AML-193 (cell line): ENCODE measurements around the gene ASIC1.

ENCODE experiments used
- DNase-seq, 2 experiments: peaks; one replicate each; lab custom pipeline; 2025; lab: John Stamatoyannopoulos, UW

Gene ASIC1

GRCh38 chr12:50084775-50085614 lies 27.6 kb downstream of the ASIC1 start, which contains the start of gene SMARCD1:
Gene SMARCD1, plus strand, starts transcription at chr12:50085342. Its CDS starts 28 bp downstream, at chr12:50085370.
- peak; percentile 78 to 86 for DNase-seq

DNA sequence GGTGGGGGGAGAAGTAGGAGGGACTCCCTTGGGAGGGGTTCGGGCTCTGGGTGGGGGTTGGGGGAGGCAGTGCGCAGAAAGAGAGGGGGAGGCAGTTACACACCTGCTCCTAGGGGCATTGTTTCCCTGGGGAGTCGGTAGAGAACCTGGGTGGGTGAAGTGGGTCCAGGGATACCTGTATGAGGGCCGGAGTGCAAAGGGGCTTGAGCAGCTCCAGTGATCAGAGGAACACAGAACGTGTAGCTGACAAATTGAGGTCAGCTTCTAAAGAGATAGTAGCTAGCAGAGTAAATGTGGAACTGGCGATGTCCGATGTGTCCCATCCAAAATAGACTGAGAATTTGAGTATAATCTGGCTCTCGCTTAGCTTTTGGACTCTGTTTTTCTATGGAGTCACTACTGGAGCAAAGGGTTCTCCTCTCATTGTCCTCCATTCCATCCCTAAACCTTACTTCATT lies 28.2 kb downstream of the ASIC1 start:
- no peak for DNase-seq

DNA sequence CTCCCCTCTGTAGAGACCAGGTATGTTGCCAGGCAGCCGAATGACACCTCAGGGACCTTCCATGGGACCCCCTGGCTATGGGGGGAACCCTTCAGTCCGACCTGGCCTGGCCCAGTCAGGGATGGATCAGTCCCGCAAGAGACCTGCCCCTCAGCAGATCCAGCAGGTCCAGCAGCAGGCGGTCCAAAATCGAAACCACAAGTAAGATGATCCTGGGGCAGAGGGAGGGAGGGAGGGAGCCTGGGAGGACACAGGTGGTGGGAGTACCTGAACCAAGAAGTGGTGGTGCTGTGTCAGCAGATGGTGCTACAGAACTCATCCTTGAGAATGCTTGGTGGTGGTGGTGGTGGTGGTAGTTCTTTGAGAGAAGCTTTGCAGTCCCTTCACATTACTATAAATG lies 28.8 kb downstream of the ASIC1 start:
- DNase-seq: no peak

- no peak for DNase-seq
Measured at GRCh38 chr12:50087151-50087550, 29.8 kb downstream of the ASIC1 start.

GRCh38 chr12:50087995-50088394 lies 30.6 kb downstream of the ASIC1 start:
- no peak for DNase-seq

DNA sequence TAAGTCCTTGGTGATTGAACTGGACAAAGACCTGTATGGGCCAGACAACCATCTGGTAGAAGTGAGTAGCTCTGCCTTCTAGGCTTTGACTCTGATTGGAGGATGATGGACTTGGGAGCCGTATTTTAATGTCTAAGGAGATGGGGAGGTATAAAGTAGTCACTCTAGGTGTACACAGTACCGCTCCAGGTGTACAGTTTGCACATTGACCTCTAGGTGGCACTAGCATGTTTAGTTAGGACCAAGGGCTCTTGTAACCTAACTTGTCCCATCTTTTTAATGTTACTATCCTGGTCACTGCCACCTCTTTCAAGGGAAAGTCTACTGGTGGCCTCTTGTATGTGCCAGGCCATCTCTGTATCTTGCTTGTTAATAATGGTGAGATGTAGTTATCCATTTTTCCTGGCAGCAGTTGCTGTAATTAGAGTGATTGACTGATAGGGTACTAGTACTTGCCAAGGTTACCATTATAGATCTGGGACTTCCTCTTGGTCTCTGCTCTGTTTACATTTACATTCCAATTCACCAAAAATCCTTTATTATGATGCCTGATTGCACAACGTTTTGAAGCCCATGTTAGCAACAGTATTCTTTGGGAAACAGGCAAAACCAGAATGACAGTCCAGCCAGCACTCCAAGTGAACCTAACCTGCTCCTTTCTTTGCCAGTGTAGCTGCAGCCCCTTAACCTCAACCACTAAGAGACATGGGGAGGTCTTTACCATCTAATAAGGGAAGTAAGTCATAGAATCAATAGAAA lies 31.4 kb downstream of the ASIC1 start:
- DNase-seq: peak; percentile 47 to 55

GRCh38 chr12:50089730-50090129 lies 32.3 kb downstream of the ASIC1 start:
- DNase-seq: no peak

- DNase-seq: no peak
Measured at GRCh38 chr12:50090391-50090790, 33.0 kb downstream of the ASIC1 start.

- DNase-seq: no peak
Measured at GRCh38 chr12:50097952-50098351, 40.6 kb downstream of the ASIC1 start.

DNA sequence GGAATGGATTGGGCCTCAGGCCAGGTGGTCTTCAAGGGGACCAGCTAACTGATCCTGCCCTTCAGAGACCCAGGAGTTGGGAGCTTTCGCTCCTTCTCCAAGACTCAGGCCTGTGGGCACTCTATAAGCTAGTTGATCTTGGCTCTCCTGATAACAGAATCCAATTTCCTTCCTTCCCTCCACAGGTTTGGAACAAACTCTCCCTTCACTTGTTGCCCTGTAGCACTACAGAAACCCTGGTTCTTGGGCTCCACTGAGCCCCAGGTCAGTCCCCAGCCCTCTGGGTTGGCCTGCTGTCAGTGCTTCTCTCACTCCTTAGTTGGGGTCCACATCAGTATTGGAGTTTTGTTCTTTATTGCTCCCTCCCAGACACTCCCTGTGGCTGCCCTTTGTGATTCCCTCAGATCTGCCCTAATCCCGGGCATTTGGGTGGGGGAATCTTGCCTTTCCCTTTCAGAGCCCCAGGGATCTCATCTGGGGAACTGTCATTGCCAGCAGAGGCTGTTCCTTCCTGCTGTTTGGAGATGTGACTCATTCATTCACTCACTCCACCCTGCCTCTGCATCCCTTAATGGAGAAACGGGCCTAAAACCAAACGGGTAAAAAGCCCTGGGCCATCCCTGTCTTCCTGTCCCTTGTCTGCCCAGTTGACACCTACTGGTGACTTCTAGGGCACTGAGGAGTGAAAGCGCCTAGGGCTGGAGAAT lies 42.1 kb downstream of the ASIC1 start:
- no peak for DNase-seq

GRCh38 chr12:50100561-50100960 lies 43.2 kb downstream of the ASIC1 start:
- DNase-seq: no peak

- peak in 1 of 2 experiments; percentile 5 for DNase-seq
Measured at GRCh38 chr12:50101663-50102062, 44.3 kb downstream of the ASIC1 start.

- no peak for DNase-seq
Measured at GRCh38 chr12:50102131-50102531, 44.7 kb downstream of the ASIC1 start.

DNA sequence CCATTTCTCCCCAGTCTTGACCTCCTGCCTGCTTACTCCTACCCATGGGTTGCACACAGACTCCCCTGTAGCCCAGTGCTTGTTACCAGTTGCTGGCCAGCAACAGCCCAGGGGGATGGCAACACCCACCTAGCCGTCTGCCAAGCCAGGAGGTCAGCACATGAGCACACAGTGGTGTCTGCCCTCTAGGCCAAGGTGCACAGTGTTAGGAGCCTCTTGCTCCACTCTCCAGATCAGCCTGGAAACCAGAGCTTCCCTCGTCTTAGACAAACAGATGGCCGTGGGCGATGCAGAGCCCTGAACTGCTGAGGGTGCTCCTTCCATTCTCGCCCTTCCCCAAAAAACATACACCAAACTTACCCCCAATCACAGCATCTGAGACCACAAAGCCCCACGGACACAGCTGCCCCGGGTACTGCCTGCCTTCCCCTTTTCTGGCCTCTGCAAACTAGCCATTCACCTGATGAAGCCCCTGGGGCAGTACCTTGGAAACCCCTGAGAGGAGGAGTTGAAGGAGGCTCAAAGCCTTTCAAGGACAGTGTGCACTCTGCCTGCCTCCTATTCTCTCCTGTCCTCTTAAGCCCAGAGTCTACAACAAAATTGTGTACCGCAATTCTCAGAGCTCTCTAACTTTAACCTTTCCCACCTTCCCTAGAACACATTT lies 45.4 kb downstream of the ASIC1 start:
- no peak for DNase-seq

DNA sequence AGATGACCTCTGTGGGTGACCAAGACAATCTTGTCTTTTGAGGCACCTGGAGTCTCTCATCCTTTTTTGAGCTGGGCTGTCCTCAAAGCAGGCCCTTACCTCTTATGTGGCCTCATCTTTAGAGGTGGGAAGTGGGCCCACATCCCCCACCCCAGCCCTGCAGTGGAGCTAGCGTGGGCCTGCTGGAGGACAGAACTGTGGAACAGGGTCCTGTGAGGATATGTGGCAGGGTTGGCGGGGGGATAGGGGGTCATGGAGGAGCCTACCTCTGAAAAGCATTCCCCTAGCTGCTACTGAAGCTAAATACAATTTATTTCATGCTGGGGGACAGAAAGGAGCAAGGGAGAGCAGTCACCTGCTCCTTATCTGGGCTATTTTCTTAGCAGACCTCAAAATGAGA lies 46.0 kb downstream of the ASIC1 start:
- DNase-seq: no peak

DNA sequence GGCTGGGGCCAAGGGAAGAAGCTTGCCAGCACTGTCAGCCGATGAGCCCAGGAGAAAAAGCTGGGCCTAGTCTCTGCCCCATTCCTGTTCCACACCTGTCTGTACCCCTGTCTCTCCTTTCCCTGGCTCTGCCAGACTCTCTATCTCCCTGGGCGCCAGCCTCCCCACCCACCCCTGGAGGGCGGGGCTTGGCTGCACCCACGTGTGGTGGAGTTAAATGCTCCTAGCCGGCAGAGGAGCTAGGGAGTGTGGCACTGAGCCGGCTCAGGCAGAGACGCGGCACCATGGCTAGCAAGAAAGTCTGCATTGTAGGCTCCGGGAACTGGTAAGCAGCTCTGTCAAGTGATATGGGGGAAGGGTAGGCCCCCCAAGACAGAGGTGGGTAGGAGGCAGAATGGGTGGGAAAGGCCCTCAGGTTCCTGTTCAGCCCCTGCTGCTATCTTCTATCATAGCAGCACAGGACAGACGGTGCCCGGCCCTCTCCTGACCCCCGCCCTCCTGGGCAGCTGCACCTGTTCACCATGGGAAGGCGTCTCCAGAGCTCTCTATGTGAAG lies 46.4 kb downstream of the ASIC1 start, which contains the start of gene GPD1:
GPD1 (plus strand) TSS at position 242 of the 555 bp plus-strand sequence; CDS start at position 285, 43 bp downstream.
- DNase-seq: no peak

- no peak for DNase-seq
Measured at GRCh38 chr12:50104417-50105366, 47.3 kb downstream of the ASIC1 start.

DNA sequence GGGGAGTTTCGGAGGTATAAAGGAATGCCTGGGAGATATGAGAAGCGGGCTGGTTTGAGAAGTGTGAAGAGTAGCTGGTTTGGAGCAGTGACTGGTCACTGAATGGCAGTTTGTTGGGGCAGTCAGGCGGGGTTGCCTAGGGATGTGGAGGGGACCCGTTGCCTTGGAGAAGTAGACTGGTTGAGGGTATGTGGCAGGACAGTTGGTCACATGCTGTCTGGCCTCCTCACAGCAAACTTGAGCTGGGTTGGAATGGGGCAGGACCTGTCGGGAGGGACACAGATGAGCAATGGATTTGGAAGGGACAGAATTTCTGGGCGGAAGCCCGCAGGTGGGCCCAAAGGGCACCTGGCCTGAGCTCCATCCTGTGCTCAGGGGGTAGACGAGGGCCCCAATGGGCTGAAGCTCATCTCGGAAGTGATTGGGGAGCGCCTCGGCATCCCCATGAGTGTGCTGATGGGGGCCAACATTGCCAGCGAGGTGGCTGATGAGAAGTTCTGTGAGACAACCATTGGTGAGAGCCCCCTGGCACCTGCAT lies 48.6 kb downstream of the ASIC1 start:
- no peak for DNase-seq

- no peak for DNase-seq
Measured at GRCh38 chr12:50106907-50107306, 49.5 kb downstream of the ASIC1 start.
